ENCODE results near the gene KCTD7.
A peak's percentile ranks its signal among the peaks of the same experiment; 100 is the strongest.
"Not testable (repeated sequence)": the region's sequence is repeated elsewhere in the genome, so short reads cannot be mapped to it uniquely, and the experiment has no call there.

KCTD7 gene

GRCh38 chr7:66592597-66593146 is 36.0 kb upstream of the KCTD7 start:
- not testable (repeated sequence) for H3K4me1 ChIP-seq (ENCODE audit: control insufficient read depth, low read depth, low read length); H2BK120ac ChIP-seq (ENCODE audit: low read depth, low read length); H2BK5ac ChIP-seq (ENCODE audit: low read length); H2BK15ac ChIP-seq (replicated peaks; ENCODE audit: low read depth); H3K4me2 ChIP-seq (ENCODE audit: low read length); H2AK5ac ChIP-seq (ENCODE audit: low read length); H3K4me3 ChIP-seq (ENCODE audit: low read length); H3K36me3 ChIP-seq (ENCODE audit: control insufficient read depth, insufficient read depth, low read length); H4K8ac ChIP-seq (ENCODE audit: low read depth, low read length); H3K23ac ChIP-seq (ENCODE audit: low read length); H3K79me1 ChIP-seq (ENCODE audit: low read length); H3K4ac ChIP-seq (ENCODE audit: low read depth, low read length); H3K18ac ChIP-seq (ENCODE audit: low read length); H3K27me3 ChIP-seq (ENCODE audit: insufficient read depth, low read length, poor library complexity)
- Histone ChIP-seq H3K56ac (ENCODE audit: low read length) (peak overlapping the region; percentile 78), H3K27ac (ENCODE audit: low read depth, low read length) (peak overlapping the region; percentile 84), H3K79me2 (ENCODE audit: control insufficient read depth, insufficient read depth, low read length) (peaks cover 36% of the 10 kb centered on the region), H3K9ac (ENCODE audit: low read length) (peak overlapping the region; percentile 81), H4K5ac (ENCODE audit: low read length) (peak overlapping the region; percentile 68)
- peak; percentile 78 for DNase-seq
- WGBS (ENCODE audit: extremely low coverage, insufficient coverage, low lambda C conversion rate), result no CpG with 5 or more reads among the region's 4 CpGs

- not testable (repeated sequence) for H2BK120ac ChIP-seq (ENCODE audit: low read depth, low read length); H3K79me1 ChIP-seq (ENCODE audit: low read length); H2BK5ac ChIP-seq (ENCODE audit: low read length); DNase-seq; H3K56ac ChIP-seq (ENCODE audit: low read length); H2BK15ac ChIP-seq (replicated peaks; ENCODE audit: low read depth); H3K4me1 ChIP-seq (ENCODE audit: control insufficient read depth, low read depth, low read length); H3K18ac ChIP-seq (ENCODE audit: low read length); H3K27ac ChIP-seq (ENCODE audit: low read depth, low read length); H3K4me3 ChIP-seq (ENCODE audit: low read length); H3K4me2 ChIP-seq (ENCODE audit: low read length); H3K27me3 ChIP-seq (ENCODE audit: insufficient read depth, low read length, poor library complexity); H4K8ac ChIP-seq (ENCODE audit: low read depth, low read length); H3K36me3 ChIP-seq (ENCODE audit: control insufficient read depth, insufficient read depth, low read length); H4K5ac ChIP-seq (ENCODE audit: low read length); H3K9ac ChIP-seq (ENCODE audit: low read length); H3K4ac ChIP-seq (ENCODE audit: low read depth, low read length); H2AK5ac ChIP-seq (ENCODE audit: low read length); H3K23ac ChIP-seq (ENCODE audit: low read length)
- no CpG with 5 or more reads among the region's 8 CpGs for WGBS (ENCODE audit: extremely low coverage, insufficient coverage, low lambda C conversion rate)
- H3K79me2 ChIP-seq (ENCODE audit: control insufficient read depth, insufficient read depth, low read length), result peaks cover 25% of the 10 kb centered on the region
Observed at GRCh38 chr7:66594082-66594481, 34.6 kb upstream of the KCTD7 start.

- no peak overlapping the region for H4K8ac ChIP-seq (ENCODE audit: low read depth, low read length)
- H3K56ac ChIP-seq (ENCODE audit: low read length), result no peak overlapping the region
- no peaks in the 10 kb centered on the region for H3K79me2 ChIP-seq (ENCODE audit: control insufficient read depth, insufficient read depth, low read length)
- no peak overlapping the region for H3K4me2 ChIP-seq (ENCODE audit: low read length)
- no peaks in the 10 kb centered on the region for H3K79me1 ChIP-seq (ENCODE audit: low read length)
- no peak overlapping the region for H3K4me3 ChIP-seq (ENCODE audit: low read length)
- no peak overlapping the region for H2AK5ac ChIP-seq (ENCODE audit: low read length)
- H2BK5ac ChIP-seq (ENCODE audit: low read length), result no peak overlapping the region
- H3K4ac ChIP-seq (ENCODE audit: low read depth, low read length), result no peak overlapping the region
- H3K9ac ChIP-seq (ENCODE audit: low read length), result no peak overlapping the region
- no peak overlapping the region for H3K23ac ChIP-seq (ENCODE audit: low read length)
- H4K5ac ChIP-seq (ENCODE audit: low read length), result no peak overlapping the region
- no peak overlapping the region for H2BK120ac ChIP-seq (ENCODE audit: low read depth, low read length)
- no peak overlapping the region for H3K18ac ChIP-seq (ENCODE audit: low read length)
- WGBS (ENCODE audit: extremely low coverage, insufficient coverage, low lambda C conversion rate), result no CpG with 5 or more reads among the region's 2 CpGs
- H2BK15ac ChIP-seq (replicated peaks; ENCODE audit: low read depth), result no peak overlapping the region
- no peaks in the 10 kb centered on the region for H3K27me3 ChIP-seq (ENCODE audit: insufficient read depth, low read length, poor library complexity)
- peaks cover 2% of the 10 kb centered on the region for H3K4me1 ChIP-seq (ENCODE audit: control insufficient read depth, low read depth, low read length)
- no peak overlapping the region for H3K27ac ChIP-seq (ENCODE audit: low read depth, low read length)
- no peak for DNase-seq
- H3K36me3 ChIP-seq (ENCODE audit: control insufficient read depth, insufficient read depth, low read length), result no peaks in the 10 kb centered on the region
Observed at GRCh38 chr7:66597461-66597860, 31.2 kb upstream of the KCTD7 start.

- no peaks in the 10 kb centered on the region for H3K79me2 ChIP-seq (ENCODE audit: control insufficient read depth, insufficient read depth, low read length)
- no peak overlapping the region for H3K18ac ChIP-seq (ENCODE audit: low read length)
- no peaks in the 10 kb centered on the region for H3K27me3 ChIP-seq (ENCODE audit: insufficient read depth, low read length, poor library complexity)
- no peaks in the 10 kb centered on the region for H3K4me1 ChIP-seq (ENCODE audit: control insufficient read depth, low read depth, low read length)
- no peaks in the 10 kb centered on the region for H3K79me1 ChIP-seq (ENCODE audit: low read length)
- no peak overlapping the region for H3K4ac ChIP-seq (ENCODE audit: low read depth, low read length)
- H4K8ac ChIP-seq (ENCODE audit: low read depth, low read length), result no peak overlapping the region
- H2AK5ac ChIP-seq (ENCODE audit: low read length), result no peak overlapping the region
- DNase-seq, result no peak
- H2BK15ac ChIP-seq (replicated peaks; ENCODE audit: low read depth), result no peak overlapping the region
- H3K56ac ChIP-seq (ENCODE audit: low read length), result no peak overlapping the region
- H2BK5ac ChIP-seq (ENCODE audit: low read length), result no peak overlapping the region
- no peak overlapping the region for H3K27ac ChIP-seq (ENCODE audit: low read depth, low read length)
- no peak overlapping the region for H2BK120ac ChIP-seq (ENCODE audit: low read depth, low read length)
- H3K4me3 ChIP-seq (ENCODE audit: low read length), result no peak overlapping the region
- H3K4me2 ChIP-seq (ENCODE audit: low read length), result no peak overlapping the region
- no peak overlapping the region for H3K23ac ChIP-seq (ENCODE audit: low read length)
- H3K36me3 ChIP-seq (ENCODE audit: control insufficient read depth, insufficient read depth, low read length), result no peaks in the 10 kb centered on the region
- H4K5ac ChIP-seq (ENCODE audit: low read length), result no peak overlapping the region
- WGBS (ENCODE audit: extremely low coverage, insufficient coverage, low lambda C conversion rate), result no CpG with 5 or more reads among the region's 3 CpGs
- H3K9ac ChIP-seq (ENCODE audit: low read length), result no peak overlapping the region
Observed at GRCh38 chr7:66602159-66602558, 26.5 kb upstream of the KCTD7 start.

GRCh38 chr7:66604198-66604597 is 24.5 kb upstream of the KCTD7 start:
- H3K4me2 ChIP-seq (ENCODE audit: low read length), result no peak overlapping the region
- no peak overlapping the region for H3K18ac ChIP-seq (ENCODE audit: low read length)
- H3K4ac ChIP-seq (ENCODE audit: low read depth, low read length), result no peak overlapping the region
- no peak overlapping the region for H2AK5ac ChIP-seq (ENCODE audit: low read length)
- no peaks in the 10 kb centered on the region for H3K79me2 ChIP-seq (ENCODE audit: control insufficient read depth, insufficient read depth, low read length)
- H3K27me3 ChIP-seq (ENCODE audit: insufficient read depth, low read length, poor library complexity), result no peaks in the 10 kb centered on the region
- no peak overlapping the region for H2BK15ac ChIP-seq (replicated peaks; ENCODE audit: low read depth)
- no peak overlapping the region for H2BK5ac ChIP-seq (ENCODE audit: low read length)
- H4K8ac ChIP-seq (ENCODE audit: low read depth, low read length), result no peak overlapping the region
- H3K9ac ChIP-seq (ENCODE audit: low read length), result no peak overlapping the region
- no peak overlapping the region for H2BK120ac ChIP-seq (ENCODE audit: low read depth, low read length)
- H3K36me3 ChIP-seq (ENCODE audit: control insufficient read depth, insufficient read depth, low read length), result no peaks in the 10 kb centered on the region
- no peak overlapping the region for H3K23ac ChIP-seq (ENCODE audit: low read length)
- no peak overlapping the region for H3K56ac ChIP-seq (ENCODE audit: low read length)
- no peak overlapping the region for H3K4me3 ChIP-seq (ENCODE audit: low read length)
- H3K79me1 ChIP-seq (ENCODE audit: low read length), result no peaks in the 10 kb centered on the region
- no CpG with 5 or more reads among the region's 1 CpG for WGBS (ENCODE audit: extremely low coverage, insufficient coverage, low lambda C conversion rate)
- H4K5ac ChIP-seq (ENCODE audit: low read length), result no peak overlapping the region
- DNase-seq, result no peak
- H3K27ac ChIP-seq (ENCODE audit: low read depth, low read length), result no peak overlapping the region
- H3K4me1 ChIP-seq (ENCODE audit: control insufficient read depth, low read depth, low read length), result no peaks in the 10 kb centered on the region

GRCh38 chr7:66606540-66607291 is 22.0 kb upstream of the KCTD7 start:
- H2BK5ac ChIP-seq (ENCODE audit: low read length); H3K56ac ChIP-seq (ENCODE audit: low read length); H3K79me2 ChIP-seq (ENCODE audit: control insufficient read depth, insufficient read depth, low read length); H2BK120ac ChIP-seq (ENCODE audit: low read depth, low read length); H3K18ac ChIP-seq (ENCODE audit: low read length); H3K79me1 ChIP-seq (ENCODE audit: low read length); H3K23ac ChIP-seq (ENCODE audit: low read length); H2AK5ac ChIP-seq (ENCODE audit: low read length); H3K9ac ChIP-seq (ENCODE audit: low read length); H3K27me3 ChIP-seq (ENCODE audit: insufficient read depth, low read length, poor library complexity); H2BK15ac ChIP-seq (replicated peaks; ENCODE audit: low read depth); H3K4ac ChIP-seq (ENCODE audit: low read depth, low read length); H3K27ac ChIP-seq (ENCODE audit: low read depth, low read length); H3K4me2 ChIP-seq (ENCODE audit: low read length); H4K8ac ChIP-seq (ENCODE audit: low read depth, low read length); H4K5ac ChIP-seq (ENCODE audit: low read length); H3K4me3 ChIP-seq (ENCODE audit: low read length); H3K4me1 ChIP-seq (ENCODE audit: control insufficient read depth, low read depth, low read length); H3K36me3 ChIP-seq (ENCODE audit: control insufficient read depth, insufficient read depth, low read length): not testable (repeated sequence)
- WGBS (ENCODE audit: extremely low coverage, insufficient coverage, low lambda C conversion rate), result no CpG with 5 or more reads among the region's 34 CpGs
- DNase-seq, result peak; percentile 38
